Mesenchymal stem cell (in vitro differentiated cells and primary cell): ENCODE measurements around the gene PPFIA4.

Experiments used
- DNase-seq: peaks from one replicate; pipeline ENCODE4 v3.0.0-alpha.2; 2013
- H2AFZ ChIP-seq: one replicate; pipeline ENCODE4 v1.6.1; 2013; ENCODE audit warnings: low read depth, mild to moderate bottlenecking, control low read depth, inconsistent platforms, low read length, moderate library complexity
- H2AK5ac ChIP-seq: 2 replicates; pipeline ENCODE4 v1.6.1; 2013; ENCODE audit warnings: low read length, moderate library complexity, mild to moderate bottlenecking, inconsistent platforms; ENCODE audit not compliant: severe bottlenecking
- H2BK120ac ChIP-seq: one replicate; pipeline ENCODE4 v1.6.1; 2013; ENCODE audit warnings: low read depth, mild to moderate bottlenecking, inconsistent platforms, low read length, moderate library complexity
- H2BK12ac ChIP-seq, 2 experiments: one replicate each; pipeline ENCODE4 v1.6.1; 2013; ENCODE audit warnings: inconsistent platforms in 2 of 2, low read length in 2 of 2, mild to moderate bottlenecking in 2 of 2, moderate library complexity in 2 of 2, control low read depth in 1 of 2
- H2BK15ac ChIP-seq: one replicate; pipeline ENCODE4 v1.6.1; 2013; ENCODE audit warnings: mild to moderate bottlenecking, low read depth, inconsistent platforms; ENCODE audit not compliant: poor library complexity, severe bottlenecking
- H2BK5ac ChIP-seq: 2 replicates; pipeline ENCODE4 v1.6.1; 2013; ENCODE audit warnings: low read depth, mild to moderate bottlenecking, low read length, control low read depth, inconsistent platforms; ENCODE audit not compliant: poor library complexity, severe bottlenecking
- H3K14ac ChIP-seq, 2 experiments: one replicate each; pipeline ENCODE4 v1.6.1; 2013; ENCODE audit warnings: inconsistent platforms in 2 of 2, low read length in 2 of 2, control low read depth in 1 of 2, mild to moderate bottlenecking in 1 of 2, moderate library complexity in 1 of 2
- H3K18ac ChIP-seq, 2 experiments: one replicate each; pipeline ENCODE4 v1.6.1; 2013; ENCODE audit warnings: inconsistent platforms in 2 of 2, low read length in 2 of 2, control low read depth in 1 of 2, low read depth in 1 of 2, mild to moderate bottlenecking in 1 of 2
- H3K23ac ChIP-seq, 2 experiments: one replicate each; pipeline ENCODE4 v1.6.1; 2013; ENCODE audit warnings: inconsistent platforms in 2 of 2, low read length in 2 of 2, mild to moderate bottlenecking in 2 of 2, moderate library complexity in 2 of 2, control low read depth in 1 of 2
- H3K27ac ChIP-seq: 2 replicates; pipeline ENCODE4 v1.5.1; 2013; ENCODE audit warnings: mild to moderate bottlenecking, moderate library complexity, low read length, control low read depth, inconsistent platforms; ENCODE audit not compliant: poor library complexity, severe bottlenecking
- H3K27me3 ChIP-seq, 2 experiments: 2 replicates each; pipeline versions ENCODE4 v1.6.1 to v1.7.0; 2013; ENCODE audit warnings: low read length in 2 of 2, mild to moderate bottlenecking in 2 of 2, moderate library complexity in 2 of 2, control low read depth in 1 of 2, inconsistent platforms in 1 of 2; ENCODE audit not compliant: control insufficient read depth in 1 of 2, insufficient read depth in 1 of 2
- H3K36me3 ChIP-seq, 2 experiments: 2 replicates each; pipeline versions ENCODE4 v1.6.1 to v1.7.0; 2013; ENCODE audit warnings: low read length in 2 of 2, control low read depth in 1 of 2, inconsistent platforms in 1 of 2, low read depth in 1 of 2, mild to moderate bottlenecking in 1 of 2; ENCODE audit not compliant: insufficient read depth in 2 of 2, control insufficient read depth in 1 of 2
- H3K4ac ChIP-seq, 2 experiments: one replicate each; pipeline ENCODE4 v1.6.1; 2013; ENCODE audit warnings: inconsistent platforms in 2 of 2, low read length in 2 of 2, mild to moderate bottlenecking in 2 of 2, moderate library complexity in 2 of 2, control low read depth in 1 of 2, low read depth in 1 of 2
- H3K4me1 ChIP-seq: 2 replicates; pipeline ENCODE4 v1.6.1; 2013; ENCODE audit warnings: low read depth, low read length, control low read depth; ENCODE audit not compliant: control insufficient read depth, insufficient read depth
- H3K4me2 ChIP-seq: 2 replicates; pipeline ENCODE4 v1.6.1; 2013; ENCODE audit warnings: low read length, mild to moderate bottlenecking, inconsistent platforms; ENCODE audit not compliant: poor library complexity, severe bottlenecking
- H3K4me3 ChIP-seq, 2 experiments: 2 replicates each; pipeline versions ENCODE4 v1.5.1 to v1.7.0; 2013; ENCODE audit warnings: low read length in 2 of 2, mild to moderate bottlenecking in 2 of 2, control low read depth in 1 of 2, low read depth in 1 of 2; ENCODE audit not compliant: insufficient read depth in 1 of 2
- H3K79me1 ChIP-seq: replicated peaks from 2 replicates; pipeline ENCODE4 v1.6.1; 2013; ENCODE audit warnings: mild to moderate bottlenecking, control low read depth, low read length, inconsistent platforms; ENCODE audit not compliant: poor library complexity, severe bottlenecking
- H3K9ac ChIP-seq: 2 replicates; pipeline ENCODE4 v1.7.0; 2013; ENCODE audit warnings: mild to moderate bottlenecking, low read length, moderate library complexity
- H3K9me3 ChIP-seq: 2 replicates; pipeline ENCODE4 v1.7.0; 2013; ENCODE audit warnings: mild to moderate bottlenecking, low read length; ENCODE audit not compliant: control insufficient read depth
- H4K8ac ChIP-seq: one replicate; pipeline ENCODE4 v1.6.1; 2013; ENCODE audit warnings: inconsistent platforms, mild to moderate bottlenecking, low read length, moderate library complexity
- H4K91ac ChIP-seq: one replicate; pipeline ENCODE4 v1.6.1; 2013; ENCODE audit warnings: mild to moderate bottlenecking, low read length, inconsistent platforms
- whole genome bisulfite sequencing: methylation state at CpG from one replicate; pipeline ENCODE4 v1.1.7; 2013; ENCODE audit warnings: mixed read lengths; 5-methylcytosine and 5-hydroxymethylcytosine counted together

Gene PPFIA4

DNA sequence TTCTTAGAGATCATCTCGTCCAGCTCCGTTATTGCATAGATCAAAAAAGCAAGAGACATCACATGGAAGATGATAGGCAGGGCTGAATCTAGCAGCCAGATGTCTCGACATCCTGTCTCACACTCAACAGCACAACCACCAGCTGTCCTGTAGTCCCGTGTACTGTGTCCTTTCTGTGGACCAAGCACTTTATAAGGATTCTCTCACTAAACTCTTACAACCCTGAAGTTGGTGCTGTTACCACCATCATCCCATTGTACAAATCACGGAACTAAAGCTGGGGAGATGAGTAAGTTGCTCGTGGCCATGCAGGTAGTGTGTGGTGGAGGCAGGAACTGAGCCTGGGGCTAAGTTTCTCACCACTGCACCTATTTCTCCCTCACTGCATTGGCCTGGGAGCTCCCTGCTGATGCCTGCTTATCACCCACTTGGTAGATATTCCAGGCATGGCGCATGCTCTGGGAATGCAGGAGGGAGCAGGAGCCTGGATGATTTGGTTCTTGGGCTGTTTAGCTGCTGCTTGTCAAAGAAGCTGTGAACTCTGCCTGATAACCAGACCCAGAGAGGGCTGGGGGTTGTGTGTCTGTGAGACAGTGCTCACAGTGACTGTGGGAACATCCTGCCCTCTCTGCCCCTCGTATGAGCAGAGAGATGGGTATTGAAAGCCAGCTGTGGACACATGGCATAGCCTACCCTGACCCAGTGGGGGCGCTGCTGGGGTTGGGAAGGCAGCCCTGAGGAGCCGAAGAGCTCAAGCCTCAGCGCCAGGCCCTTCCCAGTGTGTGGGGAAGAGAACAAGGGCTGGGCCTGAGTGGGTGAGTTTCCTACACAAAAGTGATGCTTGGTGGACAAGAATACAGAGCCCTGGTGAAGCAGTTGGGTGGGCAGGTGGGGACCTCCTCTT, 13.6 kb downstream of the PPFIA4 start:
- peak; percentile 32 for DNase-seq
- H3K4me2 ChIP-seq, result no peak overlapping the region
- no peak overlapping the region for H3K4me3 ChIP-seq
- no peak overlapping the region for H2BK12ac ChIP-seq
- no peak overlapping the region for H3K9ac ChIP-seq
- peaks cover 19% of the 10 kb centered on the region for H3K4me1 ChIP-seq
- H4K8ac ChIP-seq, result no peak overlapping the region
- no peak overlapping the region for H2AK5ac ChIP-seq
- no peaks in the 10 kb centered on the region for H3K79me1 ChIP-seq
- no peak overlapping the region for H4K91ac ChIP-seq
- H2AFZ ChIP-seq, result no peak overlapping the region
- H3K4ac ChIP-seq, result no peak overlapping the region
- H2BK120ac ChIP-seq, result no peak overlapping the region
- no peak overlapping the region for H3K18ac ChIP-seq
- no peak overlapping the region for H2BK5ac ChIP-seq
- no peak overlapping the region for H2BK15ac ChIP-seq
- 45% methylated on average over 11 of the region's 11 CpGs for WGBS
- H3K23ac ChIP-seq, result no peak overlapping the region
- peaks cover 5 to 56% of the 10 kb centered on the region in 2 experiments for H3K27me3 ChIP-seq
- peaks cover 0 to 29% of the 10 kb centered on the region in 2 experiments for H3K36me3 ChIP-seq
- peak overlapping the region in 1 of 2 experiments; percentile 21 for H3K14ac ChIP-seq
- H3K9me3 ChIP-seq, result no peaks in the 10 kb centered on the region
- no peak overlapping the region for H3K27ac ChIP-seq

DNA sequence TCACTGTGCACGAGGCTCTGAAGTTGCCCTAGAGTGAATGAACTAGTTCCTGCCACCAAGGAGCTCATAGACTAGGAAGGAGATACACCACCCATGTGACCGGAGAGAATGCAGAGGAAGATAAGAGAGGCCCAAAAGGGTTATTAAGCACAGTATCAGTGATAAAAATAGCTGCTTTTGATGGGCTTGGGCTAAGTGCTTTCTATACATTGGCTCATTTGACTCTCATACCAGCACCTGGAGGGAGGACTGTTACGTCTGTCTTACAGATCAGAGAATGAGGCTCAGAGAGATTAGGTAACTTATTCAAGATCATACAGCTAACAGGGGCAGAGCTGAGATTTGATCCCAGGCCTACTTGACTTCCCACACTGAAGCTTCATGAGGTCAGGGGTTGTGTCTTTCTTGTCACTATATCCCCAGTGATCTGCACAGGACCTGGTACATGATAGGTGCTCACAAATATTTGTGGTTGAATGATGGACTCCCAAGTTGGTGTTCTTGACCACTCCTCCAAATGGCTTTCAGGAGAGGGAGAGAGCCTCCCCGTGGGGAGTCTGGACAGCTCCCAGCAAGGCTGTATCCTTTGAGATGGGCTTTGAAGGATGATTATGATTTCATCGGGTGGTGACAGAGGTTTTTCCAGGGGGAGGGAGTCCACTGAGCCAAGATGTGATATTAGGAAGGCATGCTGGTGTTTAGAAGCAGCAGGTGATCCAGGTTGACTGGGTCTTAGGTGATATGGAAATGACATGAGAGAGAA, 14.4 kb downstream of the PPFIA4 start:
- WGBS, result 71% methylated on average over 5 of the region's 5 CpGs
- Histone ChIP-seq H2BK12ac (no peak overlapping the region), H2BK120ac (no peak overlapping the region), H3K36me3 (peaks cover 0 to 35% of the 10 kb centered on the region in 2 experiments), H3K4me3 (no peak overlapping the region), H3K9ac (no peak overlapping the region), H3K14ac (peak overlapping the region in 1 of 2 experiments; percentile 21), H3K18ac (no peak overlapping the region), H3K4me1 (peaks cover 19% of the 10 kb centered on the region), H3K79me1 (no peaks in the 10 kb centered on the region), H3K9me3 (no peaks in the 10 kb centered on the region), H3K23ac (no peak overlapping the region), H4K91ac (no peak overlapping the region), H4K8ac (no peak overlapping the region), H2BK15ac (no peak overlapping the region), H3K27ac (no peak overlapping the region), H2AFZ (no peak overlapping the region), H3K27me3 (peaks cover 6 to 55% of the 10 kb centered on the region in 2 experiments), H2AK5ac (no peak overlapping the region), H2BK5ac (no peak overlapping the region), H3K4ac (no peak overlapping the region), H3K4me2 (no peak overlapping the region)
- no peak for DNase-seq

DNA sequence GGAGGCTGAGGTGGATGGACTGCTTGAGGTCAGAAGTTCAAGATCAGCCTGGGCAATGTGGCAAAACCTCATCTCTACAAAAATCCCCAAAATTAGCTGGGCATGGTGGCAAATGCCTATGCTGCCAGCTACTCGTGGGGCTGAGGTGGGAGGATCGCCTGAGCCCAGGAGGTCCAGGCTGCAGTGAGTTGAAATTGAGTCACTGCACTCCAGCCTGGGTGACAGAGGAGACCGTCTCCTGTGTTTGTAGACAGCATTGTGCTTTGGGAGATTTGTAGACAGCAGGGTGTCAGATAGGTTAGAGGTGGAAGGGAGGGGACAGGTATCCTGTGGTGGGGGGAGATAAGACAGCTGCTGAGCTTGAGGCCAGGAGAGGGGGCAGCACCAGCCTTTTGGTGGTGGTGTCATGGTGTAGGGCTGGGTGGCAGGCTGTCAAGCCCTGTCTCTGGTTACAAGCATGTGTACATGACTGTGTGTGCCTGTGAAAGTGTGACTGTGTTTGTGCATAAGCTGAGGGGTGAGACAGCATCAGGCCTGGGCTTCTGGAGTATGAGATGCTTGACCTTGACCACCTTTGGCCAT, 15.2 kb downstream of the PPFIA4 start:
- Histone ChIP-seq H3K36me3 (peaks cover 0 to 43% of the 10 kb centered on the region in 2 experiments), H3K9me3 (no peaks in the 10 kb centered on the region), H3K18ac (no peak overlapping the region), H2AFZ (no peak overlapping the region), H3K14ac (peak overlapping the region in 1 of 2 experiments; percentile 37), H4K8ac (no peak overlapping the region), H3K4me3 (no peak overlapping the region), H3K9ac (no peak overlapping the region), H4K91ac (peak overlapping the region; percentile 53), H2BK5ac (no peak overlapping the region), H3K23ac (no peak overlapping the region), H3K27me3 (peaks cover 6 to 49% of the 10 kb centered on the region in 2 experiments), H3K79me1 (no peaks in the 10 kb centered on the region), H3K4ac (no peak overlapping the region), H2AK5ac (no peak overlapping the region), H2BK12ac (no peak overlapping the region), H3K27ac (no peak overlapping the region), H3K4me1 (peaks cover 16% of the 10 kb centered on the region), H2BK120ac (no peak overlapping the region), H3K4me2 (no peak overlapping the region), H2BK15ac (no peak overlapping the region)
- DNase-seq, result no peak
- WGBS, result 62% methylated on average over 3 of the region's 3 CpGs
